ENCODE data around the gene TMOD1.
A peak's percentile ranks its signal among the peaks of the same experiment; 100 is the strongest.

The TMOD1 gene

GRCh38 chr9:97636903-97637302, 135.4 kb downstream of the TMOD1 start:
- Histone ChIP-seq H3K27ac (ENCODE audit: low read length) (no peak overlapping the region), H3K4me1 (ENCODE audit: insufficient read depth, low read length) (peaks cover 48% of the 10 kb centered on the region), H3K27me3 (ENCODE audit: insufficient read depth, low read length, poor library complexity) (no peaks in the 10 kb centered on the region), H3K9me3 (ENCODE audit: insufficient read depth, low read length, severe bottlenecking) (no peaks in the 10 kb centered on the region), H3K4me2 (ENCODE audit: insufficient read depth, low read length) (peak overlapping the region; percentile 55; the same call in 1 of the 2 replicates), H3K9ac (ENCODE audit: low read depth, low read length) (no peak overlapping the region; the same call in 1 of the 2 replicates), H3K36me3 (ENCODE audit: insufficient read depth, low read length) (peaks cover 33% of the 10 kb centered on the region), H4K20me1 (ENCODE audit: insufficient read depth, low read length) (peaks cover 51% of the 10 kb centered on the region), H3K4me3 (ENCODE audit: low read depth in 1 of 2, low read length in 2 of 2) (peak overlapping the region in 1 of 2 experiments; percentile 12; a peak in 1 of 4 replicates), H3K79me2 (ENCODE audit: insufficient read depth, low read length) (peaks cover 91% of the 10 kb centered on the region), H2AFZ (ENCODE audit: low read depth, low read length) (no peak overlapping the region)
- ATAC-seq (ENCODE audit: insufficient read depth, low read depth): no peak
- TF ChIP-seq, protein P1, sequence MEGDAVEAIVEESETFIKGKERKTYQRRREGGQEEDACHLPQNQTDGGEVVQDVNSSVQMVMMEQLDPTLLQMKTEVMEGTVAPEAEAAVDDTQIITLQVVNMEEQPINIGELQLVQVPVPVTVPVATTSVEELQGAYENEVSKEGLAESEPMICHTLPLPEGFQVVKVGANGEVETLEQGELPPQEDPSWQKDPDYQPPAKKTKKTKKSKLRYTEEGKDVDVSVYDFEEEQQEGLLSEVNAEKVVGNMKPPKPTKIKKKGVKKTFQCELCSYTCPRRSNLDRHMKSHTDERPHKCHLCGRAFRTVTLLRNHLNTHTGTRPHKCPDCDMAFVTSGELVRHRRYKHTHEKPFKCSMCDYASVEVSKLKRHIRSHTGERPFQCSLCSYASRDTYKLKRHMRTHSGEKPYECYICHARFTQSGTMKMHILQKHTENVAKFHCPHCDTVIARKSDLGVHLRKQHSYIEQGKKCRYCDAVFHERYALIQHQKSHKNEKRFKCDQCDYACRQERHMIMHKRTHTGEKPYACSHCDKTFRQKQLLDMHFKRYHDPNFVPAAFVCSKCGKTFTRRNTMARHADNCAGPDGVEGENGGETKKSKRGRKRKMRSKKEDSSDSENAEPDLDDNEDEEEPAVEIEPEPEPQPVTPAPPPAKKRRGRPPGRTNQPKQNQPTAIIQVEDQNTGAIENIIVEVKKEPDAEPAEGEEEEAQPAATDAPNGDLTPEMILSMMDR (IDR thresholded peaks at IDR 0.05; ENCODE audit: borderline replicate concordance, extremely low read depth, low read length, poor library complexity, severe bottlenecking): no peak
- TF ChIP-seq EZH2 (IDR thresholded peaks at IDR 0.05; ENCODE audit: borderline replicate concordance, low read depth, low read length, severe bottlenecking): no peak
- no peak for DNase-seq

- H3K27ac ChIP-seq (ENCODE audit: low read length): no peak overlapping the region
- no peak for TF ChIP-seq EZH2 (IDR thresholded peaks at IDR 0.05; ENCODE audit: borderline replicate concordance, low read depth, low read length, severe bottlenecking)
- TF ChIP-seq, protein P1 (IDR thresholded peaks at IDR 0.05; ENCODE audit: borderline replicate concordance, extremely low read depth, low read length, poor library complexity, severe bottlenecking): no peak
- H3K4me3 ChIP-seq (ENCODE audit: low read depth in 1 of 2, low read length in 2 of 2): no peak overlapping the region
- H3K4me2 ChIP-seq (ENCODE audit: insufficient read depth, low read length): peak overlapping the region; percentile 41; the same call in 1 of the 2 replicates
- no peaks in the 10 kb centered on the region for H3K9me3 ChIP-seq (ENCODE audit: insufficient read depth, low read length, severe bottlenecking)
- H4K20me1 ChIP-seq (ENCODE audit: insufficient read depth, low read length): peaks cover 53% of the 10 kb centered on the region
- H3K4me1 ChIP-seq (ENCODE audit: insufficient read depth, low read length): peaks cover 45% of the 10 kb centered on the region
- H3K79me2 ChIP-seq (ENCODE audit: insufficient read depth, low read length): peaks cover 89% of the 10 kb centered on the region
- no peak for ATAC-seq (ENCODE audit: insufficient read depth, low read depth)
- H2AFZ ChIP-seq (ENCODE audit: low read depth, low read length): no peak overlapping the region
- H3K36me3 ChIP-seq (ENCODE audit: insufficient read depth, low read length): peaks cover 50% of the 10 kb centered on the region
- DNase-seq: no peak
- H3K9ac ChIP-seq (ENCODE audit: low read depth, low read length): no peak overlapping the region
- H3K27me3 ChIP-seq (ENCODE audit: insufficient read depth, low read length, poor library complexity): no peaks in the 10 kb centered on the region
These were observed 137.2 kb downstream of the TMOD1 start for GRCh38 chr9:97638666-97639065.

DNA sequence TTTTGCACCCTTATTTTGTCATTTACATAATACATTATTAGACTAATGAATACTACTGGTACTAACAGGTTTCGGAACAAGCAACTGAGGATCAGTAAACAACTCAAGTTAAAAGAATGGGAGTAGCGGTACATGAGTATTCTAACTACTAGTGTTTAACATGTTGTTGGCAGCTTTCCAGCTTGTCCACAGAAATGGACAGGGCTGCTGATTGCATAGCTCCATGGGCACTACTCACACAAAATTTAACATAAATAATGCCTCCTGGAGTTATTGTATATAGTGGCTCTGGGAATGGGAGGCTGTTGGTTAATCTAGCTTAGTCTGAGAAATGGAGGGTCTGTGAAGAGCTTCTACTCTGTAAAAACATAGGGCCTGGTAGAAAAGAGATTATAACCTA, 138.9 kb downstream of the TMOD1 start:
- no peak overlapping the region for H3K27ac ChIP-seq (ENCODE audit: low read length)
- H3K4me1 ChIP-seq (ENCODE audit: insufficient read depth, low read length): peaks cover 34% of the 10 kb centered on the region
- DNase-seq (no peak), ATAC-seq (ENCODE audit: insufficient read depth, low read depth) (no peak)
- TF ChIP-seq EZH2 (IDR thresholded peaks at IDR 0.05; ENCODE audit: borderline replicate concordance, low read depth, low read length, severe bottlenecking): no peak
- TF ChIP-seq, protein P1 (IDR thresholded peaks at IDR 0.05; ENCODE audit: borderline replicate concordance, extremely low read depth, low read length, poor library complexity, severe bottlenecking): no peak
- peaks cover 84% of the 10 kb centered on the region for H3K79me2 ChIP-seq (ENCODE audit: insufficient read depth, low read length)
- no peak overlapping the region for H3K4me2 ChIP-seq (ENCODE audit: insufficient read depth, low read length)
- H3K27me3 ChIP-seq (ENCODE audit: insufficient read depth, low read length, poor library complexity): no peaks in the 10 kb centered on the region
- no peak overlapping the region for H2AFZ ChIP-seq (ENCODE audit: low read depth, low read length)
- H3K9ac ChIP-seq (ENCODE audit: low read depth, low read length): no peak overlapping the region
- H3K36me3 ChIP-seq (ENCODE audit: insufficient read depth, low read length): peaks cover 61% of the 10 kb centered on the region
- peaks cover 42% of the 10 kb centered on the region; the same call in 1 of the 2 replicates for H4K20me1 ChIP-seq (ENCODE audit: insufficient read depth, low read length)
- H3K9me3 ChIP-seq (ENCODE audit: insufficient read depth, low read length, severe bottlenecking): no peaks in the 10 kb centered on the region
- H3K4me3 ChIP-seq (ENCODE audit: low read depth in 1 of 2, low read length in 2 of 2): no peak overlapping the region
